GM21825 (cell line): ENCODE results near the gene ROBO2.

Experiments
- ATAC-seq: cut with Tn5 transposase; IDR thresholded peaks from one replicate; pipeline ENCODE4 v1.9.1; 2021; ENCODE audit warnings: mild to moderate bottlenecking, moderate library complexity; ENCODE audit not compliant: unreplicated experiment

The ROBO2 gene

DNA sequence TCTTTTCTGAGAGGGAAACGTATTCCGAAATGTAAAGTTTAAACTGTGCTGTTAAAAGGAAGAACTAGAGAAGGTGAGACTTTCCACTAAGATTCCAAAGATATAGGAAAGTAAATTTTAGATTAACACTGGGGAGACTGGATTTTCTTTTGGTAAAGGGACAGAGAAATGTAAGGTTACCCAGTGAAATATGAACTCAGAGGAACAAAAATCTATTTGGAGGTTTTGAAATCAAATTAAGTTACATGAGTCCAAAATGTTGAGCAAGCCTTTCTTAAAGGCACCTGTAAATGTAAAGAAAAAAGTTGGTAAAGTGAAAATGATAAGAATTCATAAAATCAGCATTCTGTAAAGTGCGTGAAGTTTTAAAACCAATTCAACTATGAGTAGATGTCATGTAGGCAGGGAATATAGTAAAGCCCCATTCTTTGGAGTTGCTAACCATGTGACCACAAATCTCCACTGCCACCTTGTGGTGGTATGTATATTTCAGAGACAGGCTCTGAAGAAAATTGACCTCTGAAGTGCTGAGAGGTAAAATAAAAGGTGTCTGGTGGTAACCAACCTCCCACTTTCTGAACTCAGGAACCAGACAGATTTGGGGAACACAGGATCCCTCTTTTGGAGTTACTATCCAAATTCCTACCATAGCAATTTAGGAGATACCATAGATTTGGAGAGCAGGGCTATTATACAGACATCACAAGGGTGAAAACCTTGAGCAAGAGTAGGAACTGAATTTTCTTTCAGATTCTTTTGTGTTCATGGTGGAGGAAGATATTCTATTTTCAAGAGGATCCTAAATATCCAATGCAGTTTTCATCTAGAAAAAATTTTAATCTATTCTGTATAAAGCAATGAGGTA, 215.3 kb downstream of the ROBO2 start:
- peak; percentile 68 for ATAC-seq

- ATAC-seq = no peak
Observed at GRCh38 chr3:77256584-77257503, 216.9 kb downstream of the ROBO2 start.

GRCh38 chr3:77259694-77260093, 219.8 kb downstream of the ROBO2 start:
- ATAC-seq = no peak

- no peak for ATAC-seq
Observed at GRCh38 chr3:77262361-77262760, 222.5 kb downstream of the ROBO2 start.

GRCh38 chr3:77267589-77267988, 227.7 kb downstream of the ROBO2 start:
- ATAC-seq = no peak

DNA sequence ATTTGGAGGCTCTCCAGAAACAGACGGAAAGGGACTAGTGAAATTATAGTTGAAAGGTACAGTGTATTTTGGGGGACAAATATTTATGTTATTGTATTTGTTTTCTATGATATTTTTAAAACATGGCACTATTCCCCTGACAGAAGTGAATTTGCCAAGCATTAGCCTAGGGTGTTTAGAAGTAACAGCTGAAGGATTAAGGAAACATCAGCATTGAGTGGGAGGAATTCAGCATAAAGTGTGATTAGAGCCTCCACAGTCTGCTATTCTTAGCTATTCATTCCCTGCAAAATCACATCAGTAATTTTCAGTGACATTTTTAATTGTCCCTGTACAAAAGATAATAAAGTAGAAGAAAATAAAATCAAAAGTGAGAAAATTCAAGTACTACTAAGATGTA, 231.4 kb downstream of the ROBO2 start:
- no peak for ATAC-seq

- ATAC-seq = no peak
Observed at GRCh38 chr3:77271711-77272110, 231.8 kb downstream of the ROBO2 start.

DNA sequence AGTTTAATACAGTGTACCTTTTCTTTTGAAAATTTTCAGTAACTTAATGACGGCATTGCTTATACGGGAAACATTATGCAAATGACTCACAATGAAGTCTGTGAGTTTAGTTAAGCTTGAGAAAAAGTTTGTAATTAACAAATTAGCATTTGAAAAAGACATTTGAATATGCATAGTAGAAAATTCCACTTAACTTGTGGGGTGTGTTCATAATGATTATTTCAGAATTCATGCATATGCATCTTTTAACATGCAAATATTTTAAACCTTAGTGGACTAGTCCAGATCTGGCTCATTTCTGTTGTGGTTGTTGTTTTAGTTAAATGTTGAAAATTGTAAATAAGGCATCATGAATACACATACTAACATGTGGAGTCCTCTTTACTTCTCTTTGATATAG, 239.4 kb downstream of the ROBO2 start:
- ATAC-seq = no peak

GRCh38 chr3:77281721-77282120, 241.8 kb downstream of the ROBO2 start:
- ATAC-seq = no peak

DNA sequence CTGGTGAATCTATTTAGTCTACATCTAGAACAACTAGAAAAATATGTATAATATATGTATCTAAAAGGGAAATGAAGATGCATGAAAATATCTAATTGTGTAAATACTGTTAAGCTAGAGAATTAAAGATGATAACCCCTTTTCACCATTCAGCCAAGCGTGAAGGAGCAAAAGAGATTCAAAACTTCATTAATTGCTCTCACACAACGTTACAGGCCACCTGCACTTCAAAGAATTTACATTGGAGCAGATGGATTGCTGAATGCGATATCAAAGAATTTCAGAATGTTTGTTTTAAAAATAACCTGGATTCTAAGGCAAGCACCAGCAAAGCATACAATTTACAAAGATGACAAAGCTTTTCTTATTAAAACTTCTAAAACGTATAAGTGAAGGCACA, 243.2 kb downstream of the ROBO2 start:
- no peak for ATAC-seq

- ATAC-seq = no peak
Observed at GRCh38 chr3:77288348-77288747, 248.4 kb downstream of the ROBO2 start.

GRCh38 chr3:77296527-77296926, 256.6 kb downstream of the ROBO2 start:
- ATAC-seq = no peak

GRCh38 chr3:77298417-77298816, 258.5 kb downstream of the ROBO2 start:
- no peak for ATAC-seq

- ATAC-seq = no peak
Observed at GRCh38 chr3:77303955-77304699, 264.2 kb downstream of the ROBO2 start.

- ATAC-seq = no peak
Observed at GRCh38 chr3:77304700-77305021, 264.8 kb downstream of the ROBO2 start.

- no peak for ATAC-seq
Observed at GRCh38 chr3:77309460-77309859, 269.6 kb downstream of the ROBO2 start.

- ATAC-seq = no peak
Observed at GRCh38 chr3:77313843-77314242, 273.9 kb downstream of the ROBO2 start.

GRCh38 chr3:77319711-77320110, 279.8 kb downstream of the ROBO2 start:
- ATAC-seq = no peak

DNA sequence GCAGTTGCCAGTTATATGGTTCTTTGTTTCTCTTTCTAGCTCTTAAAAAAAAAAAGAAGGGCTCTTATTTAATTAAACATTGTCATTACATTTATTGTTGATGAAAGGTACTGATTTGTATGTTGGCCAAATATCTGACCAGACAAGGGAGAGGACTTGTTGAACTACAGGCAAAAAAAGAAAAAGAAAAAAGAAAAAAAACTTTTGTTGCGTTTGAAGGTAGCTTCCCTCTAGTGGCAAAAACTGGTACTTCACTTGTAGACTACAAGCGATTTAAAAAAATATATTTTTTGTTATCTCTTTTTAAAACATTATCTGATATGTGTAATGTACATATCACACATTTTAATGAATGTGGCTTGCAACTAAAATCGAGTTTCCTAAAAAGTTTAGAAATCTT, 280.6 kb downstream of the ROBO2 start:
- ATAC-seq = no peak

- no peak for ATAC-seq
Observed at GRCh38 chr3:77321646-77322045, 281.7 kb downstream of the ROBO2 start.

GRCh38 chr3:77323626-77324025, 283.7 kb downstream of the ROBO2 start:
- ATAC-seq = no peak
